CD4-positive, alpha-beta T cell treated with Interleukin-21 for 1 hour (primary cell): ENCODE results near the gene CCDC170.

Source experiments
- DNase-seq: peaks from one replicate; pipeline ENCODE4 v3.0.0-alpha.2; 2020

The CCDC170 gene

GRCh38 chr6:151624481-151624880 is 130.7 kb downstream of the CCDC170 start:
- no peak for DNase-seq

- DNase-seq: no peak
Observed at GRCh38 chr6:151624900-151625536, 131.2 kb downstream of the CCDC170 start.

- no peak for DNase-seq
Observed at GRCh38 chr6:151627689-151628444, 134.1 kb downstream of the CCDC170 start.

DNA sequence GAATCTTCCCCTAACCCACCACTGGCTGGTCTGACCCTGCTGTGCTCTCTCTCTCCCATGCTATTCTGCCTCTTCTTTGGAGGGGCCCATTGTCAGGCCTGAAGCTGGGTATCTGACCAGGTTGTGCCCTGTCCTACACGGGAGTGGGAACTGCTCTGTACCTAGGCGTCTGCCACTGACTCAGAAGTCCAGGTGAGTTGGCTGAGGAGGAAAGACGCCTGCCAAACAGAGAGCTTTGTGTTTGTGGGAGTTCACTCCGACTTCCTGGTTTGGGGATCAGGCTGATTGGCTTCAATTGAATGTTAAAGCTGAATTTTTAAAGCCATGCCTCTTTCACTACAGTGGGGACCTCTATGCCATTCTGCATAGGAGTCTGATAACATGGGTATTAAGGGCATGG is 136.0 kb downstream of the CCDC170 start:
- no peak for DNase-seq

GRCh38 chr6:151630387-151630786 is 136.6 kb downstream of the CCDC170 start:
- DNase-seq: no peak

- DNase-seq: no peak
Observed at GRCh38 chr6:151630991-151631655, 137.3 kb downstream of the CCDC170 start.

DNA sequence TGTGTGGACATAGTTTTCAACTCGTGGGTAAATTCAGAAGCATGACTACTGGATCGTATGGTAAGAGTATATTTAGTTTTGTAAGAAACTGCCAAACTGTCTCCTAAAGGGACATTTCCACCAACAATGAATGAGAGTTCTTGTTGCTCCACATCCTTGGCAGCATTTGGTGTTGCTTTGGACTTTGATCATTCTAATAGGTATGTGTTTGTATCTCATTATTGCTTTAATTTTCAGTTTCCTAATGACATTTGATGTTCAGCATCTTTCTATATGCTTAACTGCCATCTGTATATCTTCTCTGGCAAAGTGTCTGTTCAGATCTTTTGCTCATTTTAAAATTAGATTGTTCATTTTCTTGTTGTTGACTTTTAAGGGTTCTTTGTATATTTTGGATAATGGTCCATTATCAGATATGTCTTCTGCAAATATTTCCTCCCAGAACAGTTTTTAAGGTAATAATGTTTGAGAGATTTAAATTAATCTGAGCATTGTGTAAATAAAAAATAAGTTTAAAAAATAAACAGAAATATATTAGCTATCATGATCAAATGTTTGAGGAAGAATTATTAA is 138.7 kb downstream of the CCDC170 start:
- DNase-seq: no peak

DNA sequence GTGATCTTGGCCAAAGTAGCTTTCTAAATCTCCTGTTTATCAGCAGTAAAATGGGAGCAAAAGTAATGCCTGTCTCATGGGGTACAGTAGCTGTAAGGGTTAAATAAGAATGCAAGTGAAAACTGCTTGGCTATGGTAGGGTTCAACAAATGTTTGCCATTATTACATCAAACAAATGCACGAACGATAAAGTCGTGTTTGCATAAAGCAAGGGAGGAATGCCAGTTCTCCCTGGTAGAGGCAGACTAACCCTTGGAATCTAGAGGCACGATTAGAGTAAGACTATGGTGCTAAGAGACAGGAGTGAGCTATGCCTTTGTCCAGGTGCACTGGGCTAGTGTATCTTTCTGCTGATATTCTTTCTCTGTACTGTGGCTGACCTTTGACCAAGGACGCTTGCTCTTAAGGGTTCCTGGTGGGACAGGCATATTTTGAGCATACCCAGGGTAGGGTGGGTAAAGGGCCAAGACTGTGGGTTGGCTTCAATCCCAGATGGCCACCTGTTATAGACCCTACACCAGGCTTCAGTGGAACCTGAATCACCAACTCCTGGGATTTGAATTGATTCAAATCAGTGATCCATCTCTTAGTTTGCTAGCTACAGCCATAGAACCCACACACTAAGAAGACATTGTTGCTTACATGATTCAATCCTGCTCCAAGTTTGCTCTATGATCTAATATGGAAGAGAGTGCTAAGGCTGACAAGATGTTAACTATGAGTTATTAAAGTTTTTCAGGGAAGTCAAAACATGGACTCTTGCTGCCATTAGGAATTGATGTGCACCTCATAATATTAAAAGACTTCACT is 139.9 kb downstream of the CCDC170 start:
- no peak for DNase-seq

DNA sequence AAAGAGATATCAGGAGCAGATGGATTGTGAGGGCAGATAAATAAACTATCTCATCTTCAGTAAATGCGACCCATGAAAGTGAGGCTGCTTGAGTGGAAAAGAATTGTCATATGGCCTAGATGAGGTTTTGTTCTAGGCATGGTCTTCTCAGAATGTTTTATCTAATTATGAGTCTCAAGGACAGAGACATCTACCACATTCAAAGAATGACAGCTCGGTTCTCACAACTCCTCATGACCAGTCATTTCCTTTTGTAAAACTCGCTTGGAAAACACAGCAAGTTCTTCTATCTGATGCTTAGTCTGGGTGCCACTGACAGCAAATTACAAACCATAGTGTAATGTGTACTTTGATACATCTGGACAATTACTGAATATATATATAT is 140.5 kb downstream of the CCDC170 start:
- no peak for DNase-seq

DNA sequence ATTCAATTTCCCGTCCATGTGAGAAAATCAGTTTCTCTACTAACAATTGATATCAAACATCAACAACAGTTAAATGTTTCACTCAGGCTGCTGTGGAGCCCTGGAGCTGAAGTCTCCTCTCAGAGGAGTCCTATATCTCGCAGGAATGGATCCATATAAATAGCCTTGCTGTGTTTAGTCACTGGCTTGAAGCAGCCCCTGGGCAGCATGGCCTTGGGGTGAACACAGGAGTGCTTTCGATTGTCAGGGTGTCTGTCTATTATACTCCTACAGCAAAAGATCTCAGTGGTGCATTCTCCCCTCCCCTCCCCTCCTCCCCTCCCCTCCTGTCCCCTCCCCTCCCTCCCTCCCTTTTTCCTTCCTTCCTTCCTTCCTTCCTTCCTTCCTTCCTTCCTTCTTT is 141.9 kb downstream of the CCDC170 start:
- DNase-seq: no peak

DNA sequence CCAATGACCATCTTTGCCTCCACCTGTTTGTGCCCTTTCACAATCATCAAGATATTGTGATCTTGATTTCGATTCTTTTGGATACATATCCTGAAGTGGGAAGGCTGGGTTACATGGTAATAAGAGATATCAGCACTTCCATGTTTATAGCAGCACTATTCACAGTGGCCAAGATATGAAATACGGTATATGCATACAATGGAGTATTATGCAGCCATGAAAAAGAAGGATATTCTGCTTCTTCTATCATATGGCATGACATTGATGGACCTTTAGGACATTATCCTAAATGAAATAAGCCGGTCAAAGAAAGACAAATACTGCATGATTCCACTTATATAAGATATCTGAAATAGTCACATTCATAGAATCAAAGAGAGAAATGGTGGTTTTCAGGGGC is 144.0 kb downstream of the CCDC170 start:
- DNase-seq: no peak

- DNase-seq: no peak
Observed at GRCh38 chr6:151639750-151640149, 145.9 kb downstream of the CCDC170 start.

GRCh38 chr6:151641028-151641427 is 147.2 kb downstream of the CCDC170 start:
- DNase-seq: no peak

GRCh38 chr6:151647976-151648639 is 154.3 kb downstream of the CCDC170 start:
- DNase-seq: no peak

GRCh38 chr6:151649835-151650234 is 156.0 kb downstream of the CCDC170 start:
- DNase-seq: no peak

GRCh38 chr6:151651639-151652038 is 157.8 kb downstream of the CCDC170 start:
- no peak for DNase-seq

GRCh38 chr6:151652325-151652724 is 158.5 kb downstream of the CCDC170 start:
- no peak for DNase-seq

GRCh38 chr6:151655099-151655498 is 161.3 kb downstream of the CCDC170 start:
- no peak for DNase-seq

- DNase-seq: no peak
Observed at GRCh38 chr6:151656392-151656791, 162.6 kb downstream of the CCDC170 start.

DNA sequence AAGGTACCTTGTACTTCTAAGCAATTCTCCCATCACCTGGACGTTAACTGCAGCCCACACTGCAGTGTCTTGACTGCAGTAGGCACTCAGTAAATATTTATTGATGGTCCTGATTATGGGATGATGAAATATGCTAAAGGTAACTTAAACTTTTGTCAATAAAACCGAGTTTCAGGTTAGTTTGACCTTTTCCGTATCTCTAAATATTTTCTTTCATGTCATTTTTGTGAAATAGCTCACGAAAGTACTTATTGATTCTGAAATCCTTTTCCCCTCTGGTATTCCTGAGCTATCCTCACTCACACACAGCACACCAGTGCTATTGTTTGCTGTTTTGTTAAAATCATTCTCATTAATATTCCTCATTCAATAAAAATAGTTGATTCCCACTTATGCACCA is 164.3 kb downstream of the CCDC170 start:
- DNase-seq: no peak

- no peak for DNase-seq
Observed at GRCh38 chr6:151659212-151659611, 165.4 kb downstream of the CCDC170 start.

GRCh38 chr6:151661509-151661908 is 167.7 kb downstream of the CCDC170 start:
- DNase-seq: no peak
